Smooth muscle cell (in vitro differentiated cells): ENCODE data around the gene PCNP. TPM values are rescaled to one million over a fixed set of nuclear protein-coding genes. Genes with fewer than 3 reads are reported as not detected.
"Not testable (repeated sequence)": the region's sequence is repeated elsewhere in the genome, so short reads cannot be mapped to it uniquely, and the experiment has no call there.

Source experiments
- DNase-seq: peaks from one replicate; lab custom pipeline; 2025; ENCODE audit not compliant: unreplicated experiment; lab: John Stamatoyannopoulos, UW
- H2AFZ ChIP-seq: fragments of 200-600 bp; sonication (generic); 2 replicates; pipeline ENCODE4 v1.6.0; 2016; ENCODE audit warnings: antibody characterized with exemption, low read depth, mild to moderate bottlenecking
- H3F3A ChIP-seq: fragments of 200-600 bp; sonication (generic); 2 replicates; pipeline ENCODE4 v1.6.0; 2017; ENCODE audit warnings: antibody characterized with exemption, low read depth
- H3K27ac ChIP-seq: fragments of 200-600 bp; sonication (generic); 2 replicates; pipeline ENCODE4 v1.5.1; 2016; ENCODE audit warnings: low read depth, mild to moderate bottlenecking
- H3K27me3 ChIP-seq: fragments of 200-600 bp; sonication (generic); 2 replicates; pipeline ENCODE4 v1.6.1; 2016; ENCODE audit warnings: low read depth, mild to moderate bottlenecking
- H3K36me3 ChIP-seq: fragments of 200-600 bp; sonication (generic); 2 replicates; pipeline ENCODE4 v1.5.1; 2016; ENCODE audit warnings: low read depth
- H3K4me1 ChIP-seq: fragments of 200-600 bp; sonication (generic); 2 replicates; pipeline ENCODE4 v1.5.1; 2016; ENCODE audit warnings: low read depth
- H3K4me2 ChIP-seq: fragments of 200-600 bp; sonication (generic); 2 replicates; pipeline ENCODE4 v1.6.0; 2016; ENCODE audit warnings: mild to moderate bottlenecking
- H3K4me3 ChIP-seq: fragments of 200-600 bp; sonication (generic); 2 replicates; pipeline ENCODE4 v1.5.1; 2016; ENCODE audit warnings: mild to moderate bottlenecking
- H3K79me2 ChIP-seq: fragments of 200-600 bp; sonication (generic); 2 replicates; pipeline ENCODE4 v1.6.0; 2016; ENCODE audit warnings: low read depth, mild to moderate bottlenecking
- H3K9ac ChIP-seq: fragments of 200-600 bp; sonication (generic); 2 replicates; pipeline ENCODE4 v1.6.0; 2016; ENCODE audit warnings: low read depth
- H3K9me3 ChIP-seq: fragments of 200-600 bp; sonication (generic); replicated peaks from 2 replicates; pipeline ENCODE4 v1.5.1; 2016; ENCODE audit warnings: low read depth
- H4K20me1 ChIP-seq: fragments of 200-600 bp; sonication (generic); 2 replicates; pipeline ENCODE4 v1.6.0; 2016; ENCODE audit warnings: low read depth
- CTCF ChIP-seq: fragments of 200-600 bp; sonication (generic); IDR thresholded peaks from 2 replicates; pipeline ENCODE4 v1.5.1; 2017; ENCODE audit warnings: borderline replicate concordance, mild to moderate bottlenecking, antibody characterized with exemption; ENCODE audit not compliant: insufficient read depth, poor library complexity, severe bottlenecking
- WGBS: methylation state at CpG from one replicate; pipeline ENCODE4 v1.1.7; 2016; ENCODE audit warnings: low lambda C conversion rate; 5-methylcytosine and 5-hydroxymethylcytosine counted together
- polyA plus RNA-seq: library from polyadenylated mRNA; unstranded; fragments of >200 nt; fragmentation: Nextera tagmentation; extraction: Ambion mirVana; gene quantifications from 2 replicates; pipeline ENCODE4 v1.2.1, GENCODE V29; 2016
- total RNA-seq: library from RNA; depleted of rRNA; stranded (reverse); fragments of >200 nt; gene quantifications from 2 replicates; pipeline ENCODE4 v1.2.3, GENCODE V29; 2014

PCNP gene
- total and polyA plus RNA-seq, 2 experiments from 2014 or later = 105 to 137 TPM

GRCh38 chr3:101536266-101536665, 37.7 kb upstream of the PCNP start:
- no peak overlapping the region for H3K27ac ChIP-seq

DNA sequence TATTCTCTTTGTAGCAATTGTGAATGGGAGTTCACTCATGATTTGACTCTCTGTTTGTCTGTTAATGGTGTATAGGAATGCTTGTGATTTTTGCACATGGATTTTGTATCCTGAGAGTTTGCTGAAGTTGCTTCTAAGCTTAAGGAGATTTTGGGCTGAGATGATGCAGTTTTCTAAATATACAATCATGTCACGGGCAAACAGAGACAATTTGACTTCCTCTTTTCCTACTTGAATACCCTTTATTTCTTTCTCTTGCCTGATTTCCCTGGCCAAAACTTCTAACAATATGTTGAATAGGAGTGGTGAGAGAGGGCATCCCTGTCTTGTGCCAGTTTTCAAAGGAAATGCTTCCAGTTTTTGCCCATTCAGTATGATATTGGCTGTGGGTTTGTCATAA, 37.0 kb upstream of the PCNP start:
- not testable (repeated sequence) for H3K9me3 ChIP-seq, H3K79me2 ChIP-seq, H3K27me3 ChIP-seq, DNase-seq, H4K20me1 ChIP-seq, H3K9ac ChIP-seq, H3K4me3 ChIP-seq, H3K27ac ChIP-seq, H2AFZ ChIP-seq, H3K4me2 ChIP-seq, H3F3A ChIP-seq, H3K36me3 ChIP-seq
- 90% methylated on average over 1 of the region's 1 CpG for WGBS
- H3K4me1 ChIP-seq = peaks cover 14% of the 10 kb centered on the region

More at GRCh38 chr3:101536266-101536665, 37.7 kb upstream of the PCNP start:
- no peak for DNase-seq
- WGBS = 90% methylated on average over 1 of the region's 1 CpG
- Histone ChIP-seq H3K4me2 (no peak overlapping the region), H3F3A (peaks cover 8% of the 10 kb centered on the region), H3K36me3 (no peaks in the 10 kb centered on the region), H3K79me2 (no peaks in the 10 kb centered on the region), H3K9ac (no peak overlapping the region), H2AFZ (no peak overlapping the region), H3K4me3 (no peak overlapping the region), H4K20me1 (no peaks in the 10 kb centered on the region), H3K4me1 (peaks cover 14% of the 10 kb centered on the region), H3K9me3 (no peaks in the 10 kb centered on the region), H3K27me3 (no peaks in the 10 kb centered on the region)
- no peak for TF ChIP-seq CTCF

GRCh38 chr3:101542957-101543356, 31.0 kb upstream of the PCNP start:
- H3K36me3 ChIP-seq = no peaks in the 10 kb centered on the region
- DNase-seq = no peak
- no peaks in the 10 kb centered on the region for H4K20me1 ChIP-seq
- H3F3A ChIP-seq = no peaks in the 10 kb centered on the region
- H3K9me3 ChIP-seq = no peaks in the 10 kb centered on the region
- H3K4me1 ChIP-seq = no peaks in the 10 kb centered on the region
- H3K27me3 ChIP-seq = no peaks in the 10 kb centered on the region
- no peak overlapping the region for H3K4me2 ChIP-seq
- H3K27ac ChIP-seq = no peak overlapping the region
- TF ChIP-seq CTCF = no peak
- H2AFZ ChIP-seq = no peak overlapping the region
- no peaks in the 10 kb centered on the region for H3K79me2 ChIP-seq
- H3K4me3 ChIP-seq = no peak overlapping the region
- H3K9ac ChIP-seq = no peak overlapping the region

- no peak for DNase-seq
- Histone ChIP-seq H3K27me3 (no peaks in the 10 kb centered on the region), H3K9me3 (no peaks in the 10 kb centered on the region), H3K9ac (no peak overlapping the region), H3K36me3 (no peaks in the 10 kb centered on the region), H3F3A (no peaks in the 10 kb centered on the region), H3K4me1 (no peaks in the 10 kb centered on the region), H3K79me2 (no peaks in the 10 kb centered on the region), H3K4me3 (no peak overlapping the region), H4K20me1 (no peaks in the 10 kb centered on the region), H3K4me2 (no peak overlapping the region), H3K27ac (no peak overlapping the region), H2AFZ (no peak overlapping the region)
- peak; percentile 19 for TF ChIP-seq CTCF
- 82% methylated on average over 1 of the region's 1 CpG for WGBS
These were observed 29.7 kb upstream of the PCNP start for GRCh38 chr3:101544161-101544850.
